ENCODE measurements around the gene CRB1.

Gene CRB1

GRCh38 chr1:197351821-197352440, 83.9 kb downstream of the CRB1 start:
- no peak for DNase-seq (ENCODE audit: low spot score)

DNA sequence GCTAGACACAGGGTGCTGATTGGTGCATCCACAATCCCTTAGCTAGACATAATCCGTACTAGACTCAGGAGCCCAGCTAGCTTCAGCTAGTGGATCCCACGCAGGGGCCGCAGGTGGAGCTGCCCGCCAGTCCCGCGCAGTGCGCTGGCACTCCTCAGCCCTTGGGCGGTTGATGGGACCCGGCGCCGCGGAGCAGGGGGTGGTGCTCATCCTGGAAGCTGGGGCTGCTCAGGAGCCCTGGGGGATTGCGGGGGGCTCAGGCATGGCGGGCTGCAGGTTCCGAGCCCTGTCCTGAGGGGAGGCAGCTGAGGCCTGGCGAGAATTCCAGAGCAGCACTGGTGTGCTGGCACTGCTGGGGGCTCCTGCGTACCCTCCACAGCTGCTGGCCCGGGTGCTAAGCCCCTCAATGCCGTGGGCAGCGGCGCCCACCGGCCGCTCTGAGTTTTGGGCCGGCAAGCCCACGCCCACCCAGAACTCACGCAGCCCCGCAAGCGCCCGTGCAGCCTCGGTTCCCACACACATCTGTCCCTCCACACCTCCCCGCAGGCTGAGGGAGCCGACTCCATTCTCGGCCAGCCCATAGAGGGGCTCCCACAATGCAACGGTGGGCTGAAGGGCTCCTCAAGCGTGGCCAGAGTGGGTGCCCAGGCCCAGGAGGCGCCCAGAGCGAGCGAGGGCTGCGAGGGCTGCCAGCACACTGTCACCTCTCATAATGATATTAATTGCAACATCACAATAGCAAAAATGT, 87.4 kb downstream of the CRB1 start:
- no peak for DNase-seq (ENCODE audit: low spot score)

DNA sequence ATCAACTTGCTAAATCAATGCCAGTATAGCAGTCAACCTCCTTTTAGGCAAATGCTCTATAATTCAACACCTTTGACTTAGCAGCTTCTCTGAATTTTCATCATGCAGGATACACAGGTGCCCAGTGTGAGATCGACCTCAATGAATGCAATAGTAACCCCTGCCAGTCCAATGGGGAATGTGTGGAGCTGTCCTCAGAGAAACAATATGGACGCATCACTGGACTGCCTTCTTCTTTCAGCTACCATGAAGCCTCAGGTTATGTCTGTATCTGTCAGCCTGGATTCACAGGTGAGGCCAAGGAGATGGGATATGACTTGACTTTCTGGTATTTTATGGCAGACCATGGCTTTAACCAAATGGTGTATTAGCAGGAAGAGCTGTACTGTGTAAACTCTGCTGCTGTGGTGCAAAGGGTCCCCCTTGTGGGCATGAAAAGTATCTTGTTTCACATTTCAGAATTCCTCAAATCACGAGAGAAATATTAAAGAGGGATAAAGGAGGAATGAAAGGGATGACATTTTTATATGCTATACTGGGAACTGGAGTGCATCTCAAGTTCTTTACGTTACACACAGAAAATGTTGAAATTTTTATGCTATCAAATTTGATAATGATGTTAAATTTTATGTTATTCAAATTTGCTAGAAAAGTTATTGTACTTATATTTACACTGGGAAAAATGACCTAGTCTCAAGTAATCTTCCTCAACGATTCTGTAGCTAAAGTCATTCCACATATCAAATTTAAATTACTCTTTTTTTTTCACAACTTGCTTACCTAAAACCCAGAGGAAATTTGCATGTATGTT, 88.9 kb downstream of the CRB1 start:
- DNase-seq (ENCODE audit: low spot score): peak; percentile 50

GRCh38 chr1:197358959-197359358, 90.9 kb downstream of the CRB1 start:
- DNase-seq (ENCODE audit: low spot score): no peak

DNA sequence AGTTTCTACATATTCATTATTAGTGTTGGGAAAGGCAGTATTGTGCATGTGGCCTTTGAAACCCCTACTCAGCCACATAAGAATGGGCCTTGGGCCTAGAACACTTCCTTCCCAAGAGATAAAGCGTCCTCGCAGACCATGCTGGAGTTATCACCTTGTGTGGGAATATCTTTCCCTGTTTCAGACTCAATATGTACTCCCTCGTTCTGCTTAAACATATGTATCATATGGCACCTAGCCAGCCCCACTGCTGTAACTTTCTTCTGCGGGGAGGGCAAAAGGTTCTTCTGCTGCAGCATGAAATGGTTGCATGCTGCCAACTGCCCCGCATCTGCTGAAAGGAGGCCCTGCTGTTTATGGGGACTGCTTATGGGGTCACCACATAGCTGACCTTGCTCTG, 92.0 kb downstream of the CRB1 start:
- no peak for DNase-seq (ENCODE audit: low spot score)

GRCh38 chr1:197362871-197363270, 94.8 kb downstream of the CRB1 start:
- no peak for DNase-seq (ENCODE audit: low spot score)

DNA sequence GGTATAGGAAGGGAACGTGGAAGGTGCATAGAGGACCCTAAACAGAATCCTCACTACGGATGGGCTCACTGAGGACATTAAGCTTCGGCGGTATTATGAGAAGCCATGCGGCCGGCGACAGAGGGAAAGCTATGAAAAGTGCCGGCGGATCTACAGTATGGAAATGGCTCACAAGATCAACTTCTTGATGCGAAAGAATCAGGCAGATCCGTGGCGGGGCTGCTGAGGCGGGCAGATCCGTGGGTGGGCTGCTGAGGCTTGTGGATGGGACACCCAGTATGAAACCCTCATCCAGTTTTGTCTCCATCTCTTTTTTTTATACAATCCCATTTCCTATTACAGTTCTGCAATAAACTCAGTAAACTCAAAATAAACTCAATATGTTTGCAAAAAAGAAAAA, 95.8 kb downstream of the CRB1 start:
- no peak for DNase-seq (ENCODE audit: low spot score)

GRCh38 chr1:197366996-197367395, 98.9 kb downstream of the CRB1 start:
- no peak for DNase-seq (ENCODE audit: low spot score)

GRCh38 chr1:197367627-197368026, 99.6 kb downstream of the CRB1 start:
- DNase-seq (ENCODE audit: low spot score): no peak

GRCh38 chr1:197374428-197374827, 106.4 kb downstream of the CRB1 start:
- DNase-seq (ENCODE audit: low spot score): no peak

DNA sequence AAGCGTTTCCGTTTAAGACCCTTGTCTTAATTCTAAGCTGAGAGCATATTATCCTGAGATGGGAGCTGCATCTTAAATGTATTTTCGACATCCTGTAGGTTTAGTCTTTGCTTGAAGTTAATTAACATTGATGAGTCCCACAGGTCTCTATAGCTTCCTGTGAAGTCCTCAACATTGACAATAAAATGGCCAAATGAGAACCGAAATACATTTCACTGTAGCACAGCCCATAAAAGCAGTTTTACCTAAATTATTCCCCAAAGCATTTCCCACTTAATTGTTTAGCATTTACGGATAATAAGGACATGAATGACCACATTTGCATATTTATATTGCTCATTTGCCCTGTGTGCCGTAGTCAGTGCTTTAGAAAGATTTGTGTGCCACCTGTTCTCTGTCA, 116.4 kb downstream of the CRB1 start:
- DNase-seq (ENCODE audit: low spot score): no peak

DNA sequence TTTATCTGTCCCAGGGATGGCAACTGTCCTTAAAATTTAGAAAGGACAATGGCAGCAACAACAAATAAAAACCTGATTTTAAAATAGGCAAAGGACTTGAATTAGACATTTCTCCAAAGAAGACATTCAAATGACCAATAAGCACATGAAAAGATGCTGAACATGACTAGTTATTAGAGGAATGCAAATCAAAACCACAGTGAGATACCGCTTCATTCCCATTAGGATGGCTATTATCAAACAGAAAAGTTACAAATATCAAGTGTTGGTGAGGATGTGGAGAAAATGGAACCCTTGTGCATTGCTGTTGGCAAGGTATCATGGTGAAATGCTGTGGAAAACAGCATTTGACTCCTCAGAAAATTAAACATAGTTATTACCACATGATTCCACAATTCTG, 120.7 kb downstream of the CRB1 start:
- no peak for DNase-seq (ENCODE audit: low spot score)

DNA sequence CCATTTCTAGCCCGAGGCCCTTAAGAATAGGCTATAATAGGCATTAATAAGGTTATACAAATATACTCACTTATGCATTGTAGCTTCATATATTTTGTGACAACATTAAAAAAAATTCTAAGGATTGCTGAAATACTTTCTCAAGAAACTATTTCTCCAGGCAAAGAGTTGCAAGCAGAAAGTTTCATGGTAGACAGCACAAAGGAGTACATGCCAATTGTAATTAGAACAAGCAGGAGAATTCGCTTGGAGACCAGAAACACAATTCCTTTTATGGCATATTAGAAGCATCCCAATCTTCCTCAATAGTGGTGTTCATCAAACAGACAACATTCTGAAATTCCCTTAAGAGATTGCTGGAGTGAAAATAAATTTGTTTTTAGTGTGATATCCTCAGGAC, 122.8 kb downstream of the CRB1 start:
- no peak for DNase-seq (ENCODE audit: low spot score)

DNA sequence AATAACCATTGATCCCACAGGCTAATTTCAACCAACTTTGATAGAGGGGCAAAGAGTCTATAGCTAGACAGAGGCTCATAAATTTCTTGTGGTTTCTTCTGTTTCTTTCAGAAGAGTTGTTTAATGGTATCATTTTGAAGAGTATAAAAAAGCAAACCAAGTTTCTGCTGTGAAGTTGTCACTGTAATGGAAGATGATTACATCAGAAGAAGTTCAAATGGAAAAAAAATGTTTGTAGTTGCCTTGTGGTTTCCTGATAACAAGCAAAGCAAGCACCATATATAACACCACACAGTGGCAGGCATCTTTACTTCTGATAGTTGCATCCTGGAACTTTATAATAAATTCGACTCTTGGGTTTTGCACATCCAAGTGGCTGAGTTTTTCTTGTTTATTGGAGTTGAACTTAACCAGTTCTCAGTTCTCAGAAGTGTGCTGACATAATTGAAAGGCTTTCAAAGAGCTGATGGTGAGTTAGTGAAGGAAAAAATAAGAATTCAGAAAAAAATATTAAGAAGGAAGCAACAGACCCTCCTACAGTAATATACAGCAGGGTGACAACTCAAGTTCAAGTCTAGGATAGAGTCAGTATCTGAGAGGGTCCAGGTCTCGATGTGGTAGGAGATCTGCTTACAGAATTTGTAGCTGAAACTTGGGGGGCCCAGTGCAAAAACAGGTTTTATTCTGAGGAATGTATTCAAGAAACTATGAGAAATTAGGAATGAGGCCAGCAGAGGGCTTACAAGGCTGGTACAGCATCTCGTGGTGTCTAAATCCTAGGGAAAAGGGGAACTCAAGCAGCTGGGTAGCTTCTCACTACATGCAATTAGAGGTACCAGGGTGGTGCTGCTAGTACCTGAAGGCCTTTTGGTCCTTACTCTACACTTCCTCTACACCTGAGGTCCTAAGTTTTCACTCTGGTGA, 123.5 kb downstream of the CRB1 start:
- DNase-seq (ENCODE audit: low spot score): no peak

- no peak for DNase-seq (ENCODE audit: low spot score)
These were observed 124.5 kb downstream of the CRB1 start for GRCh38 chr1:197392541-197392940.

- DNase-seq (ENCODE audit: low spot score): no peak
These were observed 125.1 kb downstream of the CRB1 start for GRCh38 chr1:197393105-197393504.

GRCh38 chr1:197393772-197394171, 125.7 kb downstream of the CRB1 start:
- DNase-seq (ENCODE audit: low spot score): no peak

- DNase-seq (ENCODE audit: low spot score): no peak
These were observed 127.0 kb downstream of the CRB1 start for GRCh38 chr1:197394831-197395608.

DNA sequence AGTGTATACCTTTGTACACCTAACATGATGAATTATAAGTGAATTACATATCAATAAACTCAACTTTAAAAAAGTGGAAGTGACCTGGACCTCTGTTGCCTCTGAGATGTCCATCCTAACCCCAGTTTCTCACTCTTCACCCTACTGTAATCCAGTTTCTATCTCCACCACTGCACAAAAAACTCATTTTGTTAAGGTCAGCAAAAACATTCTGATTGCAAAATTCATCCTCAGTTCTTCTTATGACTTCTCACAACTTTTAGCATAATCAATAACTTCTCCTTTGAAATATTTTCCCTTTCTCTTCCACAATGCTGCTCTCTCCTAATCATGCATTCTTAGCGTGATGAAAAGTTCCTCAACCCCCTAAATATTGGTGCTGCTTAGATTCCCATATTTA, 129.8 kb downstream of the CRB1 start:
- DNase-seq (ENCODE audit: low spot score): no peak

DNA sequence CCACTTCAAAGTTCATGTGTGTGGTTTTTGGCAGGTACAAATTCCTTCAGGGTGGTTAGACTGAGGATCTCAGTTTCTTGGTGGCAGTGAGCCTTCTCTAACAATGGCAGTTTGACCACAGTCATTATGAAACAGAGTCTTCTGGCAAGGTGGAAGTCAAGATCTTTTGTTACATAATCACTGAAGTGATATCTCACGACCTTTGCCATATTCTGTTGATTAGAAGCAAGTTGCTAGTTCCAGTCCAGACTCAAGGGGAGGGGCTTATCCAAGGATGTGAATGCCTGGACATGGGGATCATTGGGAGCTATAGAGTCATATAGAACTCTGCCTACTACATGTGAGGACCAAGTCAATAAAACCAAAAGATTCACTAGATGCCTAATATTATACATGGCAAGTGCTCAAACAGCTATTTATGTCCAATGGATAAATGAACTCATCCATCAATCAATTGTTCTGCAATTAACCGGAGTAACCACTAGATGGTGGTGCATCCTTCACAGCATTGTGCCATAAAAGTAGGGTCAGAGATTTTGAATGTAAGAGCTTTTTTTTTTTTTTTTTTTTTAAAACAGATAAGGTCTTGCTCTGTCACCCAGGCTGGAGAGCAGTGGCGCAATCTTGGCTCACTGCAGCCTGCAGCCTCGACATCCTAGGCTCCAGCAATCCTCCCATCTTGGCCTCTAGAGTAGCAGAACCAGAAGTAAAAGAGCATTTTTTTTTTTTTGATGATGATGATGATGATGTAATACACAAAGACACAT, 131.9 kb downstream of the CRB1 start:
- peak; percentile 60 for DNase-seq (ENCODE audit: low spot score)

GRCh38 chr1:197400522-197400902, 132.5 kb downstream of the CRB1 start:
- DNase-seq (ENCODE audit: low spot score): no peak

Data from SW480 (cell line).